Endothelial cell of umbilical vein (primary cell): Measurements from ENCODE around the gene TUBB4B. TPM values are rescaled to one million over a fixed set of nuclear protein-coding genes. Genes with fewer than 3 reads are reported as not detected.

Experiments
- BruUV-seq: library from RNA; stranded (reverse); fragments of 400-500 nt; replicated peaks from 2 replicates; lab custom pipeline; 2021; lab: Mats Ljungman, UMichigan
- CTCF ChIA-PET: fragments of 300-600, 350-600 bp; sonication (Branson Sonifier 250); formaldehyde crosslinking; loops from one replicate; lab custom pipeline; 2021; ENCODE audit warnings: antibody characterized with exemption, inconsistent platforms; lab: Charles Lee
- POLR2A ChIA-PET: fragments of 300-600, 350-600 bp; sonication (Branson Sonifier 250); formaldehyde crosslinking; loops from one replicate; lab custom pipeline; 2021; ENCODE audit warnings: antibody characterized with exemption, inconsistent platforms; lab: Charles Lee
- DNase-seq: peaks from one replicate; pipeline ENCODE4 v3.0.0-alpha.2; 2011; ENCODE audit warnings: low read depth, low spot score
- FAIRE-seq: peaks from 2 replicates; lab custom pipeline; 2011; peaks lifted over from hg19 to GRCh38; lab: Jason Lieb, UNC
- H2AFZ ChIP-seq: 2 replicates; pipeline ENCODE4 v1.6.0; 2012; ENCODE audit warnings: low read depth, low read length, control low read depth, inconsistent platforms
- H3K27ac ChIP-seq: 2 replicates; pipeline ENCODE4 v1.5.1; 2011; ENCODE audit warnings: low read depth, mild to moderate bottlenecking, control low read depth, low read length, moderate library complexity; ENCODE audit not compliant: insufficient read depth
- H3K27me3 ChIP-seq, 2 experiments: 2 replicates each; pipeline versions ENCODE4 v1.6.0 to v1.6.1; 2011; ENCODE audit warnings: low read length in 2 of 2, mixed read lengths in 1 of 2; ENCODE audit not compliant: control insufficient read depth in 2 of 2, insufficient read depth in 2 of 2
- H3K36me3 ChIP-seq, 2 experiments: 2 replicates in 1 of 2; 3 replicates in 1 of 2; pipeline ENCODE4 v1.5.1; 2011; ENCODE audit warnings: low read length in 2 of 2, mild to moderate bottlenecking in 1 of 2, moderate library complexity in 1 of 2; ENCODE audit not compliant: control insufficient read depth in 2 of 2, insufficient read depth in 2 of 2; ENCODE audit errors: extremely low read depth in 1 of 2
- H3K4me1 ChIP-seq: 3 replicates; pipeline ENCODE4 v1.5.1; 2011; ENCODE audit warnings: mild to moderate bottlenecking, low read length; ENCODE audit not compliant: control insufficient read depth, insufficient read depth; ENCODE audit errors: extremely low read depth
- H3K4me2 ChIP-seq: 2 replicates; pipeline ENCODE4 v1.6.1; 2011; ENCODE audit warnings: low read length, control low read depth, mixed read lengths; ENCODE audit not compliant: insufficient read depth
- H3K4me3 ChIP-seq, 3 experiments: fragments of 200-600 bp in 1 of 3; sonication (generic), shearing (Covaris generic) in 1 of 3; replicated peaks in 1 of 3; 2 replicates each; pipeline ENCODE4 v1.5.1; 2011 to 2016; ENCODE audit warnings: control low read depth in 3 of 3, low read length in 3 of 3, mild to moderate bottlenecking in 2 of 3, inconsistent platforms in 1 of 3, low read depth in 1 of 3, moderate library complexity in 1 of 3; ENCODE audit not compliant: insufficient read depth in 1 of 3
- H3K79me2 ChIP-seq: 2 replicates; pipeline ENCODE4 v1.6.0; 2012; ENCODE audit warnings: low read length, inconsistent platforms; ENCODE audit not compliant: control insufficient read depth, insufficient read depth
- H3K9ac ChIP-seq: replicated peaks from 2 replicates; pipeline ENCODE3; 2011; ENCODE audit warnings: low read length, control low read depth; ENCODE audit not compliant: insufficient read depth; ENCODE audit errors: extremely low read depth
- H3K9me1 ChIP-seq: replicated peaks from 3 replicates; pipeline ENCODE4 v1.6.0; 2011; ENCODE audit warnings: mild to moderate bottlenecking, low read length; ENCODE audit not compliant: control insufficient read depth, insufficient read depth; ENCODE audit errors: extremely low read depth
- H3K9me3 ChIP-seq: replicated peaks from 2 replicates; pipeline ENCODE4 v1.5.1; 2012; ENCODE audit warnings: low read length, inconsistent platforms; ENCODE audit not compliant: control insufficient read depth, insufficient read depth
- H4K20me1 ChIP-seq: replicated peaks from 2 replicates; pipeline ENCODE3; 2011; ENCODE audit warnings: mild to moderate bottlenecking, low read length; ENCODE audit not compliant: control insufficient read depth, insufficient read depth; ENCODE audit errors: extremely low read depth
- EZH2 ChIP-seq: IDR thresholded peaks from 2 replicates; pipeline ENCODE4 v1.6.1; 2012; ENCODE audit warnings: borderline replicate concordance, low read depth, mild to moderate bottlenecking, moderate library complexity, low read length, inconsistent platforms; ENCODE audit not compliant: severe bottlenecking
- FOS ChIP-seq: IDR thresholded peaks from 2 replicates; pipeline ENCODE4 v1.6.1; 2011; ENCODE audit warnings: mild to moderate bottlenecking, low read length, moderate library complexity, borderline replicate concordance; ENCODE audit not compliant: insufficient read depth
- GATA2 ChIP-seq: IDR thresholded peaks from 2 replicates; pipeline ENCODE4 v1.7.0; 2011; ENCODE audit warnings: low read depth, mild to moderate bottlenecking, moderate library complexity, mixed read lengths, low read length; ENCODE audit not compliant: insufficient read length, insufficient read depth
- JUN ChIP-seq: IDR thresholded peaks from 2 replicates; pipeline ENCODE4 v1.6.1; 2011; ENCODE audit warnings: borderline replicate concordance, low read depth; ENCODE audit not compliant: insufficient read length, insufficient read depth
- MAX ChIP-seq: IDR thresholded peaks from 2 replicates; pipeline ENCODE4 v1.6.1; 2011; ENCODE audit not compliant: insufficient read depth, insufficient read length
- MYC ChIP-seq: IDR thresholded peaks from one replicate; pipeline ENCODE4 v1.6.1; 2011; ENCODE audit warnings: mild to moderate bottlenecking, low read depth, low read length
- POLR2A ChIP-seq: IDR thresholded peaks from 2 replicates; pipeline ENCODE4 v1.6.1; 2012; ENCODE audit warnings: low read depth, mild to moderate bottlenecking, control low read depth, low read length
- POLR2AphosphoS5 ChIP-seq: IDR thresholded peaks from 2 replicates; pipeline ENCODE4 v1.6.1; 2012; ENCODE audit warnings: low read depth, mild to moderate bottlenecking, control low read depth, low read length, moderate library complexity; ENCODE audit not compliant: insufficient read depth
- dilution Hi-C: fragments of 300-500 bp; cut with MboI; formaldehyde crosslinking; loops from one replicate; pipeline ENCODE4 v1.15.0; 2019; ENCODE audit warnings: low sequenced_read_pairs; ENCODE audit not compliant: extremely low pct_ligation_motif_present
- intact Hi-C: fragments of 100-400 bp; cut with micrococcal nuclease; formaldehyde crosslinking; loops from one replicate; pipeline ENCODE4 v1.10.0; 2022
- polyA plus RNA-seq, 4 experiments: library from polyadenylated mRNA; depleted of rRNA in 3 of 4; stranded (reverse) in 3 of 4; unstranded in 1 of 4; fragments of >200 nt; gene quantifications; 2 replicates each; pipeline versions ENCODE4 v1.2.1 to v1.2.3, GENCODE V29; 2011 to 2012; ENCODE audit warnings: missing spikeins in 1 of 4
- total RNA-seq: library from RNA; stranded (reverse); gene quantifications from 2 replicates; pipeline ENCODE4 v1.2.3, GENCODE V29; 2021
- TF ChIP-seq, protein P1 (sequence below), 2 donors: IDR thresholded peaks; 1 replicate in 1 of 2; 2 replicates in 1 of 2; pipeline ENCODE4 v1.5.1; 2011; ENCODE audit warnings: low read length in 2 of 2, mild to moderate bottlenecking in 2 of 2, moderate library complexity in 2 of 2, control low read depth in 1 of 2, inconsistent platforms in 1 of 2, low read depth in 1 of 2; ENCODE audit not compliant: insufficient read depth in 1 of 2; ENCODE audit errors: extremely low read depth in 1 of 2

Gene TUBB4B
- total and polyA plus RNA-seq, 2 donors (not counting 3 experiments of a cell fraction or from before 2014, with no cell fraction given): 418 to 558 TPM

GRCh38 chr9:137233143-137233980 lies 7.7 kb upstream of the TUBB4B start:
- BruUV-seq: no TSS peak
- Histone ChIP-seq H3K4me1 (no peaks in the 10 kb centered on the region), H3K79me2 (no peaks in the 10 kb centered on the region), H4K20me1 (no peaks in the 10 kb centered on the region), H2AFZ (no peak overlapping the region), H3K4me3 (no peak overlapping the region), H3K9me3 (no peaks in the 10 kb centered on the region), H3K27me3 (no peaks in the 10 kb centered on the region), H3K27ac (no peak overlapping the region), H3K4me2 (no peak overlapping the region), H3K9me1 (no peaks in the 10 kb centered on the region), H3K36me3 (no peaks in the 10 kb centered on the region), H3K9ac (no peak overlapping the region)
- TF ChIP-seq POLR2A (no peak), MYC (no peak), POLR2AphosphoS5 (no peak), MAX (no peak), JUN (no peak), EZH2 (no peak), GATA2 (no peak), FOS (no peak)
- TF ChIP-seq, protein P1, sequence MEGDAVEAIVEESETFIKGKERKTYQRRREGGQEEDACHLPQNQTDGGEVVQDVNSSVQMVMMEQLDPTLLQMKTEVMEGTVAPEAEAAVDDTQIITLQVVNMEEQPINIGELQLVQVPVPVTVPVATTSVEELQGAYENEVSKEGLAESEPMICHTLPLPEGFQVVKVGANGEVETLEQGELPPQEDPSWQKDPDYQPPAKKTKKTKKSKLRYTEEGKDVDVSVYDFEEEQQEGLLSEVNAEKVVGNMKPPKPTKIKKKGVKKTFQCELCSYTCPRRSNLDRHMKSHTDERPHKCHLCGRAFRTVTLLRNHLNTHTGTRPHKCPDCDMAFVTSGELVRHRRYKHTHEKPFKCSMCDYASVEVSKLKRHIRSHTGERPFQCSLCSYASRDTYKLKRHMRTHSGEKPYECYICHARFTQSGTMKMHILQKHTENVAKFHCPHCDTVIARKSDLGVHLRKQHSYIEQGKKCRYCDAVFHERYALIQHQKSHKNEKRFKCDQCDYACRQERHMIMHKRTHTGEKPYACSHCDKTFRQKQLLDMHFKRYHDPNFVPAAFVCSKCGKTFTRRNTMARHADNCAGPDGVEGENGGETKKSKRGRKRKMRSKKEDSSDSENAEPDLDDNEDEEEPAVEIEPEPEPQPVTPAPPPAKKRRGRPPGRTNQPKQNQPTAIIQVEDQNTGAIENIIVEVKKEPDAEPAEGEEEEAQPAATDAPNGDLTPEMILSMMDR (IDR thresholded peaks at IDR 0.05; ENCODE audit: extremely low read depth in 1 of 2, insufficient read depth in 1 of 2, low read depth in 1 of 2, low read length in 2 of 2): no peak
- DNase-seq: no peak
- ChIA-PET POLR2A (no interaction called here), CTCF (no interaction called here)
- intact Hi-C loops: no loop called here
- dilution Hi-C loops: no loop called here
- no peak for FAIRE-seq
